ENCODE results near the gene PHYHIPL.

DNA sequence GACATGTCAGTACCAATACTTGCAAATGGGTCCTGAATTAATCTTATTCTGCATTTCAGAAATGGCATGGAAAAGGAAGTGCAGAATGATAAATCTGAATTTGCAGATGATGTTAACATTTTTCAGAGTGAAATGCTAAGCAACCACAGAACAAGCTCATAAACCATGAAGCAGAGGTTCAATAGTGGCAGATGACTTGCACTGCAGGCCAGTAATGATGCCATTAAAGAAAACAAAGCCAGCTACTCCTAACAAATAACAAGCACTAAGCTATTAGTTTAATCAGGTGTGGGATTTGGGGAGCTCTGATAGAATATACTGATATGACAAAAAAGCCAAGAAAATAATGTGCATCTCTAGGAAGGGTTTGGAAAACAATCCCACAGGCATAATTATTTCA is 100.5 kb downstream of the PHYHIPL start:
- TF ChIP-seq, protein P1, sequence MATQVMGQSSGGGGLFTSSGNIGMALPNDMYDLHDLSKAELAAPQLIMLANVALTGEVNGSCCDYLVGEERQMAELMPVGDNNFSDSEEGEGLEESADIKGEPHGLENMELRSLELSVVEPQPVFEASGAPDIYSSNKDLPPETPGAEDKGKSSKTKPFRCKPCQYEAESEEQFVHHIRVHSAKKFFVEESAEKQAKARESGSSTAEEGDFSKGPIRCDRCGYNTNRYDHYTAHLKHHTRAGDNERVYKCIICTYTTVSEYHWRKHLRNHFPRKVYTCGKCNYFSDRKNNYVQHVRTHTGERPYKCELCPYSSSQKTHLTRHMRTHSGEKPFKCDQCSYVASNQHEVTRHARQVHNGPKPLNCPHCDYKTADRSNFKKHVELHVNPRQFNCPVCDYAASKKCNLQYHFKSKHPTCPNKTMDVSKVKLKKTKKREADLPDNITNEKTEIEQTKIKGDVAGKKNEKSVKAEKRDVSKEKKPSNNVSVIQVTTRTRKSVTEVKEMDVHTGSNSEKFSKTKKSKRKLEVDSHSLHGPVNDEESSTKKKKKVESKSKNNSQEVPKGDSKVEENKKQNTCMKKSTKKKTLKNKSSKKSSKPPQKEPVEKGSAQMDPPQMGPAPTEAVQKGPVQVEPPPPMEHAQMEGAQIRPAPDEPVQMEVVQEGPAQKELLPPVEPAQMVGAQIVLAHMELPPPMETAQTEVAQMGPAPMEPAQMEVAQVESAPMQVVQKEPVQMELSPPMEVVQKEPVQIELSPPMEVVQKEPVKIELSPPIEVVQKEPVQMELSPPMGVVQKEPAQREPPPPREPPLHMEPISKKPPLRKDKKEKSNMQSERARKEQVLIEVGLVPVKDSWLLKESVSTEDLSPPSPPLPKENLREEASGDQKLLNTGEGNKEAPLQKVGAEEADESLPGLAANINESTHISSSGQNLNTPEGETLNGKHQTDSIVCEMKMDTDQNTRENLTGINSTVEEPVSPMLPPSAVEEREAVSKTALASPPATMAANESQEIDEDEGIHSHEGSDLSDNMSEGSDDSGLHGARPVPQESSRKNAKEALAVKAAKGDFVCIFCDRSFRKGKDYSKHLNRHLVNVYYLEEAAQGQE (tag by site-specific recombination; IDR thresholded peaks at IDR 0.05) = no peak
- no peak for TF ChIP-seq CTCF (tag by site-specific recombination; IDR thresholded peaks at IDR 0.05)
- TF ChIP-seq ZNF169 (tag by site-specific recombination; IDR thresholded peaks at IDR 0.05) = no peak
- no peak for TF ChIP-seq ELK4 (IDR thresholded peaks at IDR 0.05; ENCODE audit: borderline replicate concordance, low read depth, low read length)
- TF ChIP-seq, protein P2, sequence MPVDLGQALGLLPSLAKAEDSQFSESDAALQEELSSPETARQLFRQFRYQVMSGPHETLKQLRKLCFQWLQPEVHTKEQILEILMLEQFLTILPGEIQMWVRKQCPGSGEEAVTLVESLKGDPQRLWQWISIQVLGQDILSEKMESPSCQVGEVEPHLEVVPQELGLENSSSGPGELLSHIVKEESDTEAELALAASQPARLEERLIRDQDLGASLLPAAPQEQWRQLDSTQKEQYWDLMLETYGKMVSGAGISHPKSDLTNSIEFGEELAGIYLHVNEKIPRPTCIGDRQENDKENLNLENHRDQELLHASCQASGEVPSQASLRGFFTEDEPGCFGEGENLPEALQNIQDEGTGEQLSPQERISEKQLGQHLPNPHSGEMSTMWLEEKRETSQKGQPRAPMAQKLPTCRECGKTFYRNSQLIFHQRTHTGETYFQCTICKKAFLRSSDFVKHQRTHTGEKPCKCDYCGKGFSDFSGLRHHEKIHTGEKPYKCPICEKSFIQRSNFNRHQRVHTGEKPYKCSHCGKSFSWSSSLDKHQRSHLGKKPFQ (tag by site-specific recombination; IDR thresholded peaks at IDR 0.05) = no peak
- TF ChIP-seq ZBTB1 (tag by site-specific recombination; IDR thresholded peaks at IDR 0.05) = no peak
- no peak for TF ChIP-seq KLF1 (tag by site-specific recombination; IDR thresholded peaks at IDR 0.05)
